Endothelial cell of hepatic sinusoid (primary cell): ENCODE measurements around the gene YWHAE.

Experiments used
- in situ Hi-C: cut with HindIII; loops from 2 replicates; pipeline ENCODE4 v1.10.0; 2017; ENCODE audit warnings: low sequenced_read_pairs

Gene YWHAE

GRCh38 chr17:1298606-1299005, 101.4 kb downstream of the YWHAE start:
- in situ Hi-C loops = no loop called here
